ENCODE measurements around the gene ADH1B. TPM values are rescaled to one million over a fixed set of nuclear protein-coding genes. Genes with fewer than 3 reads are reported as not detected.

The ADH1B gene
- total RNA-seq, 1 donor, result 0.72 TPM

DNA sequence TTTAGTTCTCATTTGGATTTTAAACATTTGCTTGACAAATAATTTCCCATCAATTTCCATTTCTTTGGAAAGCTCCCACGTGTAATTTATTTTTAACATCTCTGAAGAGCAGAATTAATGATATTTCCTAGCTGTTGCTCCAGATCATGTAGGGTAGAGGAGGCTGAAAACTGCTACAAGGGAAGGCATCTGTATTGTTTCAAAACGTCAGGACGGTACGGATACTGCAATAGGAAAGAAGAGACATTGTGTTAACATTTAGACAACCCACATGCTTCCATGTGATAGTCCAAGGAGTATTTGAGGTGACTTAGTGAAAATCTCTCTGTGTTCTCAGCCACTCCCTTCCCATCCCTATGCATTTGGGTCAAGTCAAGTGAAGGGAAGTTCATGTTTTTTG lies 15.4 kb upstream of the ADH1B start:
- Histone ChIP-seq H3K9me3 (ENCODE audit: low read depth, low read length) (no peaks in the 10 kb centered on the region), H3K36me3 (ENCODE audit: insufficient read depth, low read length) (no peaks in the 10 kb centered on the region), H3K4me1 (ENCODE audit: insufficient read depth, low read length) (no peaks in the 10 kb centered on the region), H3K27me3 (ENCODE audit: insufficient read depth, low read length) (no peaks in the 10 kb centered on the region), H3K79me2 (ENCODE audit: insufficient read depth, low read length) (no peaks in the 10 kb centered on the region), H3K4me2 (ENCODE audit: insufficient read depth, low read length) (no peak overlapping the region), H2AFZ (ENCODE audit: low read length) (no peak overlapping the region), H3K4me3 (ENCODE audit: insufficient read depth, low read length) (no peak overlapping the region), H4K20me1 (ENCODE audit: insufficient read depth, low read length) (no peaks in the 10 kb centered on the region), H3K27ac (ENCODE audit: low read depth, low read length) (no peak overlapping the region)
- no peak for DNase-seq (ENCODE audit: insufficient read length, low spot score, missing footprints)
- TF ChIP-seq, protein P1, sequence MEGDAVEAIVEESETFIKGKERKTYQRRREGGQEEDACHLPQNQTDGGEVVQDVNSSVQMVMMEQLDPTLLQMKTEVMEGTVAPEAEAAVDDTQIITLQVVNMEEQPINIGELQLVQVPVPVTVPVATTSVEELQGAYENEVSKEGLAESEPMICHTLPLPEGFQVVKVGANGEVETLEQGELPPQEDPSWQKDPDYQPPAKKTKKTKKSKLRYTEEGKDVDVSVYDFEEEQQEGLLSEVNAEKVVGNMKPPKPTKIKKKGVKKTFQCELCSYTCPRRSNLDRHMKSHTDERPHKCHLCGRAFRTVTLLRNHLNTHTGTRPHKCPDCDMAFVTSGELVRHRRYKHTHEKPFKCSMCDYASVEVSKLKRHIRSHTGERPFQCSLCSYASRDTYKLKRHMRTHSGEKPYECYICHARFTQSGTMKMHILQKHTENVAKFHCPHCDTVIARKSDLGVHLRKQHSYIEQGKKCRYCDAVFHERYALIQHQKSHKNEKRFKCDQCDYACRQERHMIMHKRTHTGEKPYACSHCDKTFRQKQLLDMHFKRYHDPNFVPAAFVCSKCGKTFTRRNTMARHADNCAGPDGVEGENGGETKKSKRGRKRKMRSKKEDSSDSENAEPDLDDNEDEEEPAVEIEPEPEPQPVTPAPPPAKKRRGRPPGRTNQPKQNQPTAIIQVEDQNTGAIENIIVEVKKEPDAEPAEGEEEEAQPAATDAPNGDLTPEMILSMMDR (IDR thresholded peaks at IDR 0.05; ENCODE audit: extremely low read depth, low read depth, low read length), result no peak

DNA sequence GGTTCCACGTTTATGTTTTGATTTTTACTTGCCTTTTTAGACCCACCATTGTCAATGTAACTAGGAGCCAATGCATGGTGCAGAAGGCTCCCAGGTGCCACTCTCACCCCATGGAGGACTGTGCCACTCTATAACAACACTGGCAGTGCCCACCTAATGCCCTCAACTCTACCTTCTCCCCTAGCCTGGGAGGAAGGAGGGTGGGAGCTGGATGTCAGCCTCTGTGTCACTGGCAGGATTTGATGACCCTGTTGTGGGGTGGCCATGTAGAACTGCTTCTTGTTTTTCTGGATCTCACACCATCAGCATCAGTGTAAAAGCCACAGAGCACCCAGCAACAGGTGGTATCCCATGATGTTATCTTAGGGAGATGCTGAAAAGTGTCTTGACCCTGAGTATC lies 13.7 kb upstream of the ADH1B start:
- DNase-seq (ENCODE audit: insufficient read length, low spot score, missing footprints), result no peak
- Histone ChIP-seq H3K79me2 (ENCODE audit: insufficient read depth, low read length) (no peaks in the 10 kb centered on the region), H3K27ac (ENCODE audit: low read depth, low read length) (no peak overlapping the region), H3K36me3 (ENCODE audit: insufficient read depth, low read length) (no peaks in the 10 kb centered on the region), H4K20me1 (ENCODE audit: insufficient read depth, low read length) (no peaks in the 10 kb centered on the region), H3K27me3 (ENCODE audit: insufficient read depth, low read length) (no peaks in the 10 kb centered on the region), H3K4me1 (ENCODE audit: insufficient read depth, low read length) (no peaks in the 10 kb centered on the region), H2AFZ (ENCODE audit: low read length) (no peak overlapping the region), H3K4me3 (ENCODE audit: insufficient read depth, low read length) (no peak overlapping the region), H3K4me2 (ENCODE audit: insufficient read depth, low read length) (no peak overlapping the region), H3K9me3 (ENCODE audit: low read depth, low read length) (no peaks in the 10 kb centered on the region)
- TF ChIP-seq, protein P1 (IDR thresholded peaks at IDR 0.05; ENCODE audit: extremely low read depth, low read depth, low read length), result no peak

DNA sequence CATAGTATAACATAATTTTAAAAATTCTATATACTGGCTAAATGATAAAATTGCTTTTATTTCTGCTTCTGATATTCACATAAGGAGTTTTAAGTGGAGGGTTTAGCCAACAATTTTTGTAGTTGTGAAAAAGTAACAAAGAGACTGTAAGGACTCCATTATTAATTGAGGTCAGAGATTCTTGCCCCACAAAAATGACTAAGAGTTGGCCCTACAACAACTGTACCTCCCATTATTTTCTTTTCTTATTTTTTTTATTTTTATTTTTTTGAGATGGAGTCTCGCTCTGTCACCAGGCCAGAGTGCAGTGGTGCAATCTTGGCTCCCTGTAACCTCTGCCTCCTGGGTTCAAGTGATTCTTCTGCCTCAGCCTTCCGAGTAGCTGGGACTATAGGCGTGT lies 9.4 kb upstream of the ADH1B start:
- Histone ChIP-seq H4K20me1 (ENCODE audit: insufficient read depth, low read length) (no peaks in the 10 kb centered on the region), H3K36me3 (ENCODE audit: insufficient read depth, low read length) (no peaks in the 10 kb centered on the region), H3K4me1 (ENCODE audit: insufficient read depth, low read length) (no peaks in the 10 kb centered on the region), H3K9me3 (ENCODE audit: low read depth, low read length) (no peaks in the 10 kb centered on the region), H3K4me2 (ENCODE audit: insufficient read depth, low read length) (no peak overlapping the region), H2AFZ (ENCODE audit: low read length) (no peak overlapping the region), H3K27me3 (ENCODE audit: insufficient read depth, low read length) (no peaks in the 10 kb centered on the region), H3K79me2 (ENCODE audit: insufficient read depth, low read length) (no peaks in the 10 kb centered on the region), H3K4me3 (ENCODE audit: insufficient read depth, low read length) (no peak overlapping the region), H3K27ac (ENCODE audit: low read depth, low read length) (no peak overlapping the region)
- TF ChIP-seq, protein P1 (IDR thresholded peaks at IDR 0.05; ENCODE audit: extremely low read depth, low read depth, low read length), result no peak
- no peak for DNase-seq (ENCODE audit: insufficient read length, low spot score, missing footprints)

DNA sequence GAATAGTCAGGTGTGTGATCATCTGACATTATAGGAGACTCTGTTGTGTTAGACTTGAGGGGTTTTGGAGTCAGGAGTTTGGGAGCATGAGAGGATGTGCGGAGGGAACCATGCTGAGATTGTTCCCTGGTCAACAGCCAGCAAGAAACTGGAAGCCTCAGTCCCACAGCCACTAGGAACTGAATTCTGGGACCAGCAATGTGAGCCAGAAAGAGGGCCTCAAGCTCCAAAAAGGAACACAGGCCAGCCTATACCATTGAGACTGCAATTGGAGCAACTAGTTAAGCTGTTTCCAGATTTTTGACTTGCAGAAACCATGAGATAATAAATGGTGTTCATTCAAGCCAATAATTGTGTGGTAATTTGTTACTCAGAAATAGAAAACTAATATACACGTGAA lies 8.7 kb upstream of the ADH1B start:
- Histone ChIP-seq H3K4me2 (ENCODE audit: insufficient read depth, low read length) (no peak overlapping the region), H3K4me1 (ENCODE audit: insufficient read depth, low read length) (no peaks in the 10 kb centered on the region), H3K27ac (ENCODE audit: low read depth, low read length) (no peak overlapping the region), H3K79me2 (ENCODE audit: insufficient read depth, low read length) (no peaks in the 10 kb centered on the region), H3K36me3 (ENCODE audit: insufficient read depth, low read length) (no peaks in the 10 kb centered on the region), H4K20me1 (ENCODE audit: insufficient read depth, low read length) (no peaks in the 10 kb centered on the region), H3K9me3 (ENCODE audit: low read depth, low read length) (no peaks in the 10 kb centered on the region), H3K27me3 (ENCODE audit: insufficient read depth, low read length) (no peaks in the 10 kb centered on the region), H3K4me3 (ENCODE audit: insufficient read depth, low read length) (no peak overlapping the region), H2AFZ (ENCODE audit: low read length) (no peak overlapping the region)
- TF ChIP-seq, protein P1 (IDR thresholded peaks at IDR 0.05; ENCODE audit: extremely low read depth, low read depth, low read length), result no peak
- no peak for DNase-seq (ENCODE audit: insufficient read length, low spot score, missing footprints)
